GM12892 (cell line): ENCODE measurements around the gene ZCCHC14.

Experiments
- POLR2A ChIP-seq: IDR thresholded peaks from 2 replicates; pipeline ENCODE4 v1.6.1; 2011; ENCODE audit warnings: low read depth, low read length, control low read depth
- POLR2AphosphoS5 ChIP-seq: IDR thresholded peaks from 2 replicates; pipeline ENCODE4 v1.6.1; 2011; ENCODE audit warnings: low read depth, low read length, control low read depth
- TAF1 ChIP-seq: IDR thresholded peaks from 2 replicates; pipeline ENCODE4 v1.6.1; 2011; ENCODE audit warnings: low read depth, mild to moderate bottlenecking, control low read depth, low read length, borderline replicate concordance

GRCh38 chr16:87492721-87493607, at the start of gene ZCCHC14:
- TF ChIP-seq POLR2A (no peak), TAF1 (no peak), POLR2AphosphoS5 (no peak)
